NCI-H1694 (cell line): Measurements from ENCODE around the gene MYO10.
"Not testable (repeated sequence)": the region's sequence is repeated elsewhere in the genome, so short reads cannot be mapped to it uniquely, and the experiment has no call there.

ENCODE experiments used
- DNase-seq: peaks from one replicate; lab custom pipeline; 2025; lab: John Stamatoyannopoulos, UW

The MYO10 gene

DNA sequence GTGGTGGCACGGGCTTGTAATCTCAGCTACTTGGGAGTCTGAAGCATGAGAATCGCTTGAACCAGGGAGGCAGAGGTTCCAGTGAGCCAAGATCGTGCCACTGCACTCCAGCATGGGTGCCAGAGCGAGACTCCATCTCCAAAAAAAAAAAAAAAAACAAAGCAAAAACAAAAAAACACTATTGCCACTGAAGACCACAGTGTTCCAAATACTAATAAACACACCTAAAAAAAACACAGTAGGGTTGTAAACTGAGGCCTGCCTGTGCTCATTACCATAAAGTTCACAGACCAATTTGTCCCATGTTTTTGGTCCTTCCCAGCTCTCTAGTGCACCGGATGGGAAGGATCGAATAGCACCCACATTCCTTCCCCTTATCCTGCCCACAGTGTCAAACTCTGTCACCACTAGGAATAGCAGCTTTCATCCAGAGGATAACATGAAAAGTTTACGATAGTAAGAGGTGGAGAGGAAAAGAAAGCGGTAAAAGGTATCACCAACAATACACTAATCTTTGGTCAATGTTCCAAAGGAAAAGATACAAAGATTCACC lies 49.2 kb downstream of the MYO10 start:
- DNase-seq: no peak

DNA sequence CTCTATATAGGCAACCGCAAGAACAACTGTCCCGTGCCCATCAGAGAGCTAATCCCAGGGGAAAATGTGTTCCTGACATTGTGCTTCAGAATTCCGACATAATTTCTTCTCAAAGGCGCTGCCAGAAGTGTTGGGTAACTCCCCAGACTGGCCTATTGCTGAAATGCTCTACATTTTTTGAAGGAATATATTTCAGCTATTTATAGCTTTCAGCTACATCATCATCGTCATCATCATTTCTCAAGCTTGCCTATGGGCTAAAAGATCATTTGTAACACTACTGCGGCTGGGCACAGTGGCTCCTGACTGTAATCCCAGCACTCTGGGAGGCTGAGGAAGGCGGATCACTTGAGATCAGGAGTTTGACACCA lies 49.7 kb downstream of the MYO10 start:
- DNase-seq: no peak

DNA sequence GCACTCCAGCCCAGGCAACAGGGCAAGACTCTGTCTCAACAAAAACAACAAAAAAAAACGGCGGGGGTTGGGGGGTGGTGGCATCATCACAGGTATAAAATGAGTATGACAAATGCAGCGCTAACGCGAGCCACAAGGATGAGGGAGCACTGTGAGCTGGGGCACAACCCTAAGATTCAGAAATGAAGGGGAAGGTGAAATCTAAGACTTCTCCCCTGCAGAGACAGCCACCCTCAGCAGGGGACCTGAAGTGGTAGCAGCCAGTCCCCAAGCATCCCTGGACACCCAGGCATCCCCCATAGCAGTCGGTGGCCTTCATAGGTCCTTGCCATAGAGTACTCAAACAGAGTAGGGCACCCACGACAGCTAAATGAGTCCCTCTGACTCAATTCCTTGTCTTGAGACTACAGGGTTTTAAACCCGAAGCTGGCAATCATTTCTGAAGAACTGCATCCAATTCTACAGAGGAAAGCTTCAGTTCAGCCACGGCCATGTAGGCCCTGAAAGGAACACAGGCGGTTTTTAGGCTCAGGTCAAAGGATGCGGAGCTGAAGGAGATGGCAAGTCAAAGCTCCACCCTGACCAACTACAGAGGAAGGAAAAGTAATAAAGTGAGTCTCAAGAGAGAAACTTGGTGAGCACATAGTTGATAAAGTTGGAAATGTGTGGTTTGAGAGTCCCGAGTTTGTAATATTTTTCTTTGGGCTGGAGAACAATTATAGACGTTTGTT lies 50.3 kb downstream of the MYO10 start:
- no peak for DNase-seq

DNA sequence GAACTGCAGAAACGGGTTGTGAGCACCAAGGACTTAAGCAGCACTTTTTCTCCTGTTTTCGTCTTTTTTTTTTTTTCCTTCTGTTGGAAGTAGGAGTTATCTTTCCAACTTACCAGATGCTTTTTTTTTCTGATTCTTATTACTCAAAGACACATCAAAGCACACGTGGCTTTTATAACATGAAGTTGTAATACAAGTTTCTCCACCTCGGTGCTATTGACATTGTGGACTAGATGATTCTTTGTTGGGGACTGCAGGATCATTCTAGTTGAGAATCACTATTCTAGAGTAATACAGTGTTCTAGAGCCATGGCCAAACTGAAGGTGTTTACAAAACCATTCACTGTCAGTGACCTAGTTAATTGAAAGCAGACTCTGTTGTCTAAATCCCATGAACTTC lies 51.5 kb downstream of the MYO10 start:
- DNase-seq: no peak

DNA sequence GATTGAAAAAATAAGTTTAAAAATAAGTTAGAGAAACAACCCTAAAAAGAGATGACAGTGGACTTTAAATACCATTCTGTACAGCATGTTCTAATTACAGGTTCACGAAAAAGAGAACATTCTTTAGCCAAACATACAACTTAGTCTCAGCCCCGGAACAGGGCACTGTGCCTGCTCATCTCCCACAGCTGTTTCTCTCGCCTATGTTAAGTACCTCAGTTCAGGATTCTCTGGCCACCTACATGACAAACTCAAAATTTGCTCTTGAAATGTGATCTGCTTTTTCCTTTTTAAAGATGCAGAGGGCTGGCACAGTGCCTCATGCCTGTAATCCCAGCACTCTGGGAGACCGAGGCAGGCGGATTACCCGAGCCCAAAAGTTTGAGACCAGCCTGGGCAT lies 52.3 kb downstream of the MYO10 start:
- no peak for DNase-seq

DNA sequence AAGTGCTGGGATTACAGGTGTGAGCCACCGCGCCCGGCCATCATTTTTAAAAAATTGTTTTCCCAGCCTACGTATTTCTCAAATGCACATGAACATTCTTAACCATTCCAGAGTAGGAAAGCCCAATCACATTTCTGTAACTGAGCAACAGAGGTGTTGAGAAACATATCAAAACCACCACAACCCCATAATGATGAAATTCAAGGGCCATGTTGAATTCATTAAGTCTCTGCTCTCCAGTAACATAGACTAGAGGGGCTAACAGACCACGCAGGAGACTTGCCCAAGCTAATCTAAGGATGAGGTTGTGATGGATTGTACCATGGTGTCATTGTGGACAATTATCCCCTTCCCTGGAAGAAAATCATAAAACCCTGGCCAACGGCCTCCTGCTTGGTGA lies 52.9 kb downstream of the MYO10 start:
- no peak for DNase-seq

DNA sequence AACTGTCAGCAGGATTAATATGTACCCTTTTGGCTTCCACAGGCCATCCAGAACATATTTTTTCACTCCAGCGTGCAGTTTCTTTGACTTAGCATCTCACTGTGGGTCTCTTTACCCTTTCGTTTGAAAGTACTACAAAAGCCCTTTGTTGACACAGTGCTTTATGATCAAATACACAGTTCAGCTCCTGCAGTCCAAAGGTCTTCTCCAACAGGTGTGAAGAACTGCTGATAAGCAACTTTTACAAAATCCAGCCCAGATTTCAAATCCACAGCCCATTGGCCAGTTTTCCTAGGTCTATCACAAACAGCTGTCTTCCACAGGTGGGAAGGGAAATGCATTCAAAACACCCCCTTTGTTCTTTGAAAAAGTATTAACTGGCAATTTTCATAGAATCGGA lies 54.8 kb downstream of the MYO10 start:
- DNase-seq: no peak

DNA sequence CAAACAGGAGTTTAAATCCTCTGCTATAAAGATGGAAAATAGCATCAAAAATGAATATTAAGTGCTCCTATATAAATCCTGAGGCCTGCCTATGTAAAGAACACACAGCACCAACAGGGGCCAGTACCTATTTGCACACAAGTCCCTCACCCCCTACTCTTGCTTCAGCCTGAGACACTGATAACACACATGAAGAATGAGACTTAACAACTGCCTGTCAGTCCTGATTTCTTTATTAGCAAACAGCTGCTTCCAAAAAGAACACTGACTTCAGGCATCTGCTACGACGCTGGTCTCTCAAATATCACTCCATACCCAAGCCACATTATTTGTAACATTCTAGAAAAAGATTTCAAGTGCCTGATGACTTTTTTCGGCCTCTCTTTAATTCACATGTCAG lies 55.5 kb downstream of the MYO10 start:
- DNase-seq: no peak

DNA sequence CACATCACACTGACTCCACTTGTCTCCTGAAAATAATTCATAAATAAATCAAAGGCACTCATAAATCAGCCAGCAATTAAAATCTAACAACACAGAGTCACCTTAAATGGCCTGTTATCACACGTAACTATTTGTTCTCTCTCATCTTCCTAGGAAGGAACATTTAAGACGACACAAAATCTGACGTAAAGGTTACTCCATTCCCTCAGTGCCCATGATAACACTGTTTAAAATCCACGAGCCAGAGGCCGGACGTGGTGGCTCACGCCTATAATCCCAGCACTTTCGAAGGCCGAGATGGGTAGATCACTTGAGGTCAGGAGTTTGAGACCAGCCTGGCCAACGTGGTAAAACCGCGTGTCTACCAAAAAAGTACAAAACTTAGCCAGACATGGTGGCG lies 56.4 kb downstream of the MYO10 start:
- no peak for DNase-seq

DNA sequence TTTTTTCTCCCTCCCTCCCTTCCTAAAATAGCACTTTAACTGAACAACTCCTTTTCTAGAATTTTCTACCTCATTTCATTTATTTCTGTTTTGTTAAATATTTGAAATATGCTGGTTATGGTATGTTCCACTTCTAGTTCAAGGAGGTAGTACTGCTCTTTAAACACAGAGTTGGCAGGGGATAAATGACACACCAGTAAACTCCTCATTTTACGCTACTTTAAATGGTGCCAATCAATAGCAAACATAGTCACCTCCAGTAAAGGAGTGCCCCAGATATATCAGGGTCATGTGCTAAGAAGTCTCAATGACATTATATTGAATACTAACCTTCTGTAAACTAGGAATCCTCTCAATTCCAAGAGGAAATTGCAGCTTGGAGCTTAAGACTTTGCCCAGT lies 56.9 kb downstream of the MYO10 start:
- DNase-seq: no peak

DNA sequence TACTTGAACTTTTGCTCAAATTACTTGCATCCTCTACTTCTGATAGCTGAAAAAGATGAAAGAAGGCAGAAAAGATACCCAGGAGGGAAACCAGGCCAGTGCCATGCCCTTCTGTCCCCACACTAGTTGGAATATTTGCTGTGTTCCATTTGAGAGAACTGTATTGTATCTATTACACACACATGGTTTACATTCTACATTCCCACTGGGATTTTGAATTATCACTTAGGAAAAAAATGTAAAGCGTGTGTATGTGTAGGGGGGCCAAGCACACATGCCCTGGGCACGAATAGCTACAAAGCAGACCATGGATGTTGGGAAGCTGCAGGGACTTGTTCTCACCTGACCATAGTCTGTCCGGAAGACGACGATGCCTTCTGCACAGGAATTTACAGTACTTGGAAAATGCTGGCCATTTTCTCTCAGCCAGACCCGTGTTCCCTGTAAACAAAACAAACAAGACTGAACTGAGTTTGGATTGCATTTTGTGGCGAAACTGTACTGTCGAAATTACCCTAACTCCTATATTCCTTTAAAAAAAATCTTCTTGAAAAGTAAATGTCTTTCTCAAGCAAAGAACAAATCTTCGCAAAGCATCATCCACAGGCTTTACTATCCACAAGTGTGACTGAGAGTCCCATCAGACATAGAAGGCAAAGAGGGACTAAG lies 58.7 kb downstream of the MYO10 start:
- DNase-seq: no peak

DNA sequence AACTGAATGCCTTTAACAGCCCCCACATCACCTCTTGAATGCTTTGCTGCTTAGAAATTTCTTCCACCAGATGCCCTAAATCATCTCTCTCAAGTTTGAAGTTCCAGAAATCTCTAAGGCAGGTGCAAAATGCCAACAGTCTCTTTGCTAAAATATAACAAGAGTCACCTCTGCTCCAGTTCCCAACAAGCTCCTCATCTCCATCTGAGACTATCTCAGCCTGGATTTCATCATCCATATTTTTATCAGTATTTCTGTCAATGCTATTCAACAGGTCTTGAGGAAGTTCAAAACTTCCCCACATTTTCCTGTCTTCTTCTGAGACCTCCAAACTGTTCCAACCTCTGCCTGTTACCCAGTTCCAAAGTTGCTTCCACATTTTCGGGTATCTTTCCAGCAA lies 61.7 kb downstream of the MYO10 start:
- not testable (repeated sequence) for DNase-seq

DNA sequence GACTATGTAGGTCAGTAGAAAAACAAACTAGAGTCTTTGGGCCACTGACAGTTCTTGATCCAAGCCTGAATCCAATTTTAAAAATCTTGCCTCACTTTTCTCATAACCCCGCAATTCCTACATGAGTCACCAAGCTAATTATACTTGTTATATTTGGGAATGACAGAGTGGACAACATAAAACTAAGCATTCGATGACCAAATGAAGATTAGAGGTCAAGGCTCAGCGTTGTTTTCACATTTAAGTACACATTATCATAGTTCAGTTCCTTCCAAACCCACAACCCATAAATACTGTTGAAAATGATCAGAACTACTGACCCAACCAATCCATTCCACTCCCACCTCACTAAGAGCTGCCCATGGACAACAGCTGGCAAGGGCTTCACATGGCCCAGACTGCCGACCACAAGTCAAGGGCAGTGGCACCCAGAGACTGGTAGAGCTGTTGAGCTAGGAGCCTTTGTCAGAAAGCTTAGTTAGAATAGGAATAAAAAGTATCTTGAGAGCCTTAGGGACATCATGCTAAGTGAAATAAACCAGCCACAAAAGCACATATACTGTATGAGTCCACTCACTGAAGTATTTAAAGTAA lies 64.2 kb downstream of the MYO10 start:
- no peak for DNase-seq

DNA sequence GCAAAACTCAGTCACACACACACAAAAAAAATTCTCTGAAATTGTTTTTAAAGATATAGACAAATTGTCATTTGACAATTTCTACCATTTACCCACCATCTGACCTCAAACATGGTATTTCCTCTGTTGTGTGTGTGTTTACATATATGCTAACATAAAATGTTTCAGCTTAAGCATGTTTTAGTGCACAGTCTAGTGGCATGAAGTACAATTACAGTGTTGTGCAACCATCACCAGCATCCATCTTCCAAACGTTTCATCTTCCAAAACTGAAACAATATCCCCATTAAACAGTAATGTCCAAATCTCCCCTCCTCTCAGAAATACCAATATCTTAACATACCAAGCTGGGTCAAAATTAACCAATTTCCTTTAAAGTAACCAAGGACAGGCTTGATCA lies 65.2 kb downstream of the MYO10 start:
- no peak for DNase-seq

DNA sequence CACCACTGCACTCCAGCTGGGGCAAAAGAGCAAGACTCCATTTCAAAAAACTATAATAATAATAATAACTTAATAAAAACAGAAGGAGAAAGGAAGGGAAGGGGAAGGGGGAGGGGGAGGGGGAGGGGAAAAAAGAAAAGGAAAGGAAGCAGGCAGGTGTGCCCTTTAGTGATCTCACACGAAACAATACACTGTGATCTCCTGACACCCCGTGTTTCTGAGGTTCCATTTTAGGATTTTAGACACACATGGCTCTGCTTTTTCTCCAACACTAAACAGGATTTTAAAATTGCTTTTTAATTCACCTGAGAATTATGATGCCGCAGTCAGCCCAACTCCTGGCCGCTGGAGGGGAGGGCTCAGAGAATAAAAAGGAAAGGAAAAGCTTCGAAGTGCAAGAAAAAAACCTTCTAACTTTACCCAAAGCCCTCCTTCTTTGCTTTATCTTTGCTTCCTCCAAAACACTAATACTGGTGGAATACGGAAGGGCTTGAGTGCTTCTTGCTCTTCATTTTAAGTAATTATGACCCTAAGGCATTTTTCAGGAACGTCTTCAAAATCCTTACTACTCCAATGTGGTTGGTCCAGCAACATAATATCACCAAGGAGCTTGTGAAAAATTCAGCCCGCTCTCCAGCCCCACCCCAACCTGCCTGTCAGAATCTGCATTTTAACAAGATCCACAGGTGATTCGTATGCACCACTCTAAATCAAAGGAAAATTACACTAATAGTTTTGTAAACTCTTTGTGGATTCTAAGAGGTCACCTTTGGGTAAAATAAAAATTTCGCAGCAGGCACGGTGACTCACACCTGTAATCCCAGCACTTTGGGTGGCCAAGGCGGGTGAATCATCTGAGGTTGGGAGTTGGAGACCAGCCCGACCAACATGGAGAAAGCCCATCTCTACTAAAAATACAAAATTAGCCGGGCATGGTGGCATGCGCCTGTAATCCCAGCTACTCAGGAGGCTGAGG lies 66.0 kb downstream of the MYO10 start:
- DNase-seq: no peak

DNA sequence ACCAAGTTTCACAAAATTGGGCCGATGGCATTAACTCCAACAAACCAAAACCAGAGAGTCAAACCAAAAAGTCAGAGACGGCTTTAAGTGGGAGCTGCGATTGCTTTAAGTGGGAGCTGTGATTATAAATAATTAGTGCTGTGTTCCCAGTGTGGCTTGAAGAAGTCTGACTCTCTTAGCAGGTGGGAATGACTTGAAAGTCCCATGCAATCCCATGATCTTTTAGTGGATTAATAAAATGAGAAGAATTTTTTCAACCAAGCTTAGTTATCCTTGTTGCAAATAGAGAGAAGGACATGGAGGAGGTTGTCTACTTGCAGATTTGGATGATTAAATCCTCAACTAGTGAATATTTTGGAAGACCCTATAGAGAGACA lies 68.5 kb downstream of the MYO10 start:
- DNase-seq: no peak

DNA sequence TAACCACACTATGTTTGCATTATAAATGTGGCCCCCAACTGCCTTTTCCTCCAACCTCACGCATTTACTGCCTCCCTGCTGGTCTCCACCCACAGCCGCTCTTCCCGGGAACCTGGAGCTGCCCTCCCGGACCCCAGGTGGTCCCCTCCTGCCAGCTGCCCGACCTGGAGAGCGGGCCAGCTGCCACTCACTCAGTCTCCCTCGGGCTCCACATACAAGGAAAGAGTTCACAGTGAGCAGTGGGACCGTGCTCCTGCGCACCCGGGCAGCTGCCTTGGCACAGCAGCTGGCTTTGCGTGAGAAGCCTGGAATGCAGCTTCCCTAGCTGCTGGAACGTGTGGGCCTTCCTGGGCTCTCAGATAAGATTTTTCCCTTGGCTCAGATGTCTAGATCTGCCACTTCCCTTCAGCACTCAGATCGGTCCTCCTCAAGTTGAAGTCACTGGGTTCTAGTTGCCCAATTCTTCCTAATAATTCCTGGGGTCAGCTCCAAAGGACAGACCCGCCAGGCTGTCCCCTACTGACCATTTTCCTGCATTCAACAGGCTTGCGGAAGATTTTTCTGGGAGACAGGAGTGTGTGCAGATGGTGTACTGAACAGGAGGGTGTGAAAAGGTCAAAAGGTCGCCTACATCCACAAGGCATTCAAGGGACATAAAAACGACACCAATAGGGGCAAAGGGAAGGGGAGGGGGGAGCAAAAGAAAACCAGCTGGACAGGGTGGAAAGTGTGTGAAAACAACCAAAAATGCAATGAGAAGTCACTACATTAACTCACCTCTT lies 69.1 kb downstream of the MYO10 start:
- peak; percentile 18 for DNase-seq

DNA sequence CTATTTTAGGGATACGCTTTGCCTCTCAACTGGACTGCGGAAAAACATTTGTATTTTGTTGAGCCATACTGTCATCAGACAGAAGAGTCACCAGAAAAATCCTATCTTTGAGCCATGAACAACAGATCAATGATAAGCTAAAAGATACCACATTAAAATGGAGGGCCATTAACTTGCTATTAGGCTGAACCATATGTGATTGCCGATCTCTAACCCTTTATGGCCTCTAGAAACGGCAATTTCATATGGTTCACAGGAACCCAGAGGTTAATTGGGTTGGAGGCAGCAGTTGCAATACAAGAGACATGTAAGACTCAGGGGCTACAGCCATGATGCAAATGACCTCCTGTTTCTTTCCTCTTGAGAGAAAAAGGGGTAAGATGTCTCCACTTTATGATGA lies 69.8 kb downstream of the MYO10 start:
- no peak for DNase-seq

DNA sequence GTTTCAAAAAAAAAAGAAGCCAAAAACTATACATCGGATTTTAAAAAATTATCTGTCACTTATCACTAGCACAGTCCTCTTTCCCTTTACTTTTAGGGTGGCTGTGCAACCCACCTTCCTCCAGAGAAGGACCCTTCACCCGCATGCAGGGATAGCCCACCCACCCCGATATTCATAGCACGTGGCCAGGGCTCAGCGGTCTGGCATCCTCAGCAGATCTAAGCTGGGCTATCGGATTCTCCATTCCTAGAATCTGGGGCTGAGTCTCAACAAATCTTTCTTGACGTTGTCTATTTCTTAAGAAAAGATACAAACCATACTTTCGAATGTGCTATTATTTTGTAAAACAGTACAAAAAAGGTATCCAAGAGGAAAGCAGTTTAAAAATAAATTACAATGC lies 70.9 kb downstream of the MYO10 start:
- DNase-seq: no peak

DNA sequence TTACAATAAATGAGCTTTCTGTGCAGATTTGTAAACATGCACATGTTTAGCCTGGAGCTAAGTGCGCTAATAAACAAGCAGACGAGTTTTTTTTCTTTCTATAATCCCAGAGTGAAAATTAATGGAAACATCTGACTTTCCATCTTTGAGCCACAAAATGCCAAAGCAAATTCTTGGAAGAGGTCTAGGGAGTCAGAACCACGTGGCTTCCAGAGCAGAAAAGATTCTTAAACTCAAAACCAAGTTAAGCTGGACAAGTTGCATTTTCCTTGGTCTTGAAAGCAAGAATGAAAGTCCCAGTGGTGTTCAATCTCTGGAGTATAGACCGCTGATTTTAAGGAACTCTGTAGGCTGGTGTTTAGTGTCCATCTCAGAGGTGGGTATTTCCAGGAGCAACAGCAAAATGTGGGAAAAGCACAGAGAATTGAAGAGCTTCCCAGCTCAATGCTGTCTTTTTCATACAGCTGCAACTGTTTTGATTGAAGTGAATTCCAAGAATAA lies 71.4 kb downstream of the MYO10 start:
- DNase-seq: no peak

DNA sequence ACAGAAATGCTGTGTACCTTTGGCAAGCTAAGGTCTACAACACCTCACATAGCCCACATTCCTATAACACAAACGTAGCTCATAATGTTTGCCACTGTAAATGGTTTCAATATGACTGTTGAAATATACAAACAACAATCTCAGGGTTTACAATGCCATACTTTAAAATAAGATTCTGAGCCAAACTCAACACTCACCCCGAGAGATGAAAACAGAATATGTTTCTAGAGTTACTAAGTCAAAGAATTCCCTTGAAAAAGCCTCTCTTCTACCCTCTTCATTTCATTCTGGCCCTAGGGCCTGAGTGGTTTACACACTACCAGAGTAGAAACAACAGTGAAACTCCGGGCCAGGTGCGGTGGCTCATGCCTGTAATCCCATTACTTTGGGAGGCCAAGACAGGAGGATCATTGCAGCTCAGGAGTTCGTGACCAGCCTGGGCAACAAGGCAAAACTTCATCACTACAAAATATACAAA lies 72.6 kb downstream of the MYO10 start:
- DNase-seq: no peak
